Activated CD8-positive, alpha-beta T cell treated with anti-CD3 and anti-CD28 coated beads for 36 hours (primary cell): ENCODE results near the gene FBH1. TPM values are rescaled to one million over a fixed set of nuclear protein-coding genes. Genes with fewer than 3 reads are reported as not detected.

Experiments
- ATAC-seq: fragments of 200-7000 bp; cut with Tn5 transposase; one replicate; pipeline ENCODE4 v1.10.0; 2021; ENCODE audit warnings: mild to moderate bottlenecking, moderate library complexity
- CTCF ChIA-PET: fragments of 350-600 bp; sonication (Branson Sonifier 250); formaldehyde crosslinking; loops from one replicate; lab custom pipeline; 2021; ENCODE audit warnings: antibody characterized with exemption; lab: Charles Lee
- POLR2A ChIA-PET: fragments of 350-600 bp; sonication (Branson Sonifier 250); formaldehyde crosslinking; loops from one replicate; lab custom pipeline; 2021; ENCODE audit warnings: antibody characterized with exemption; lab: Charles Lee
- DNase-seq: peaks from one replicate; pipeline ENCODE4 v3.0.0-alpha.2; 2020
- H3K27ac Mint-ChIP-seq: one replicate; pipeline ENCODE4 v1.8.0; 2021; ENCODE audit warnings: mild to moderate bottlenecking, mixed read lengths
- H3K27me3 Mint-ChIP-seq: one replicate; pipeline ENCODE4 v1.8.0; 2021; ENCODE audit warnings: mixed read lengths
- H3K36me3 Mint-ChIP-seq: one replicate; pipeline ENCODE4 v1.8.0; 2021; ENCODE audit warnings: low read depth, mixed read lengths
- H3K4me1 Mint-ChIP-seq: one replicate; pipeline ENCODE4 v1.8.0; 2021; ENCODE audit warnings: low read depth, mixed read lengths
- H3K4me3 Mint-ChIP-seq: one replicate; pipeline ENCODE4 v1.8.0; 2021; ENCODE audit warnings: mild to moderate bottlenecking, moderate library complexity, mixed read lengths
- H3K9me3 Mint-ChIP-seq: one replicate; pipeline ENCODE4 v1.8.0; 2021; ENCODE audit warnings: mixed read lengths
- intact Hi-C: fragments of 100-400 bp; cut with micrococcal nuclease; formaldehyde crosslinking; loops from one replicate; pipeline ENCODE4 v1.10.0; 2022
- total RNA-seq, 2 experiments: library from RNA; stranded (reverse); gene quantifications; one replicate each; pipeline ENCODE4 v1.2.3, GENCODE V29; 2021
- TF ChIP-seq, protein P1 (sequence below): fragments of 200-600 bp; IDR thresholded peaks from one replicate; pipeline ENCODE4 v1.8.0; 2022; ENCODE audit warnings: antibody characterized with exemption, mild to moderate bottlenecking

The FBH1 gene
- total RNA-seq, 2 experiments from 2014 or later, result 47.2 to 51.3 TPM

DNA sequence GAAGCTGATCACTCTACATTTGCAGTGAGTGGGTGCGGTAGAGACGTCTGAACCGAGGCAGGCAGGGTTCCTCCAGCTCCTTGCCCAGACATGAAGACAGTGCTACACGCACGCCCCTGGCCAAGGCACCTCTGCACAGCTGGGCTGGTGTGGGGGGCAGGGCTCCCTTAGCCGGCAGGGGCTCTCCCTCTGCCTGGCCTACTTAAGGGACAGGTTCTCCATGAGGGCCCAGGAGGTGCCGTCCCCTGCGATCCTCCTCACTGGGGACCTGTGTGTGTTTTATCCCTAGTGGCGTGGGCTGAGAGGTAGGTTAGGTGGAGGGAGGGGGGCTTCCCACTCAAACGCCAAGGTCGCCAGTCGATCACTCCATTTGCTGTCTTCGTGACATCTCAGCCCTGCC is 52.0 kb downstream of the FBH1 start:
- H3K4me1 Mint-ChIP-seq, result peaks cover 4% of the 10 kb centered on the region
- TF ChIP-seq, protein P1, sequence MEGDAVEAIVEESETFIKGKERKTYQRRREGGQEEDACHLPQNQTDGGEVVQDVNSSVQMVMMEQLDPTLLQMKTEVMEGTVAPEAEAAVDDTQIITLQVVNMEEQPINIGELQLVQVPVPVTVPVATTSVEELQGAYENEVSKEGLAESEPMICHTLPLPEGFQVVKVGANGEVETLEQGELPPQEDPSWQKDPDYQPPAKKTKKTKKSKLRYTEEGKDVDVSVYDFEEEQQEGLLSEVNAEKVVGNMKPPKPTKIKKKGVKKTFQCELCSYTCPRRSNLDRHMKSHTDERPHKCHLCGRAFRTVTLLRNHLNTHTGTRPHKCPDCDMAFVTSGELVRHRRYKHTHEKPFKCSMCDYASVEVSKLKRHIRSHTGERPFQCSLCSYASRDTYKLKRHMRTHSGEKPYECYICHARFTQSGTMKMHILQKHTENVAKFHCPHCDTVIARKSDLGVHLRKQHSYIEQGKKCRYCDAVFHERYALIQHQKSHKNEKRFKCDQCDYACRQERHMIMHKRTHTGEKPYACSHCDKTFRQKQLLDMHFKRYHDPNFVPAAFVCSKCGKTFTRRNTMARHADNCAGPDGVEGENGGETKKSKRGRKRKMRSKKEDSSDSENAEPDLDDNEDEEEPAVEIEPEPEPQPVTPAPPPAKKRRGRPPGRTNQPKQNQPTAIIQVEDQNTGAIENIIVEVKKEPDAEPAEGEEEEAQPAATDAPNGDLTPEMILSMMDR, result no peak
- peaks cover 13% of the 10 kb centered on the region for H3K36me3 Mint-ChIP-seq
- ChIA-PET POLR2A (no interaction called here), CTCF (interaction anchor here (1.2 kb wide), 1 partner anchor 72 kb away, joined by 3 read pairs; no protein-coding TSS in a partner anchor)
- no peak overlapping the region for H3K27ac Mint-ChIP-seq
- H3K27me3 Mint-ChIP-seq, result no peaks in the 10 kb centered on the region
- H3K4me3 Mint-ChIP-seq, result no peak overlapping the region
- intact Hi-C loops, result no loop called here
- DNase-seq (no peak), ATAC-seq (no peak)
- H3K9me3 Mint-ChIP-seq, result no peaks in the 10 kb centered on the region

DNA sequence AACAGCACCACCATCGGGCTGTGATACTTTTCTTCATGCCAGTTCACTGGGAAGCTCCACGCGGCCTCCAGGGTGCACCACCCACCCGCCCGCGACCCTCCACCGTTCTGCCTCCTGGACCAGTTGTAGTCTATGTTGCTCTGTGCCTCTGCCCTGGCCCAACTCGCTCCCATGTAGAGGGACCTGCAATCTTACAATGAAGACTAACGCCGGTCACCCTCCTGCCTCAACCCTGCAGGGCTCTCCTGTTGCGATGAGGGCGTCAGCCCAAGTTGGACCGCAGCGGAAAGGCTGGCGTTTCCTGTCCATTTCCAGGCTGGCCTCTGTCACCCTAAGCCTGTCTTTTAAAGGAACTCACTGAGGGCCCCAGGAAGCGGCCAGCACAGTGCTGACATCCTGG is 52.4 kb downstream of the FBH1 start:
- intact Hi-C loops, result no loop called here
- ATAC-seq, result no peak
- Mint-ChIP-seq H3K27me3 (no peaks in the 10 kb centered on the region), H3K9me3 (no peaks in the 10 kb centered on the region), H3K4me3 (no peak overlapping the region), H3K36me3 (peaks cover 11% of the 10 kb centered on the region), H3K27ac (no peak overlapping the region), H3K4me1 (peaks cover 4% of the 10 kb centered on the region)
- TF ChIP-seq, protein P1, result no peak
- ChIA-PET POLR2A (no interaction called here), CTCF (interaction anchor here (1.2 kb wide), 1 partner anchor 71 kb away, joined by 3 read pairs; no protein-coding TSS in a partner anchor)
- DNase-seq, result no peak

DNA sequence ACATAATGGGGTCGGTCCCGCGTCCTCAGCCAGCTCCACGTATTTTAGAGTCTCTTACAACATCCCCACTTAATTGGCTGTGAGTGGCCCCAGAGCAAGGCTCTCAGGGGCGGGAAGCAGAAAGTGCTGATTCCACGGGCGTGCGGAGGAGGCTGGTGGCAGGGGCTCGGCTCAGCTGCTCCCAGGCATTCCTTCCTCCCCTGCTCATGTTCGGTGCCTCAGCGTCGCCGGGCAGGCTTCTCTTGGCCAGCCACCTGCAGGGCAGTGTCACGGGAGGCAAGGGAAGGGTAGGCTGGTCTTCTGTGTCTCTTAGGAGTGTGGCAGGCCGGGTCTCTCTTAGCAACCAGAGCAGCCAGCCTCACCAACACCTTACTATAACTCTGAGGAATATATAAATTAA is 53.5 kb downstream of the FBH1 start:
- H3K27ac Mint-ChIP-seq, result no peak overlapping the region
- CTCF ChIA-PET, result no interaction called here
- H3K9me3 Mint-ChIP-seq, result no peaks in the 10 kb centered on the region
- intact Hi-C loops, result no loop called here
- DNase-seq (no peak), ATAC-seq (no peak)
- H3K27me3 Mint-ChIP-seq, result no peaks in the 10 kb centered on the region
- TF ChIP-seq, protein P1, result no peak
- peaks cover 2% of the 10 kb centered on the region for H3K36me3 Mint-ChIP-seq
- no peak overlapping the region for H3K4me3 Mint-ChIP-seq
- POLR2A ChIA-PET, result no interaction called here
- H3K4me1 Mint-ChIP-seq, result peaks cover 4% of the 10 kb centered on the region

DNA sequence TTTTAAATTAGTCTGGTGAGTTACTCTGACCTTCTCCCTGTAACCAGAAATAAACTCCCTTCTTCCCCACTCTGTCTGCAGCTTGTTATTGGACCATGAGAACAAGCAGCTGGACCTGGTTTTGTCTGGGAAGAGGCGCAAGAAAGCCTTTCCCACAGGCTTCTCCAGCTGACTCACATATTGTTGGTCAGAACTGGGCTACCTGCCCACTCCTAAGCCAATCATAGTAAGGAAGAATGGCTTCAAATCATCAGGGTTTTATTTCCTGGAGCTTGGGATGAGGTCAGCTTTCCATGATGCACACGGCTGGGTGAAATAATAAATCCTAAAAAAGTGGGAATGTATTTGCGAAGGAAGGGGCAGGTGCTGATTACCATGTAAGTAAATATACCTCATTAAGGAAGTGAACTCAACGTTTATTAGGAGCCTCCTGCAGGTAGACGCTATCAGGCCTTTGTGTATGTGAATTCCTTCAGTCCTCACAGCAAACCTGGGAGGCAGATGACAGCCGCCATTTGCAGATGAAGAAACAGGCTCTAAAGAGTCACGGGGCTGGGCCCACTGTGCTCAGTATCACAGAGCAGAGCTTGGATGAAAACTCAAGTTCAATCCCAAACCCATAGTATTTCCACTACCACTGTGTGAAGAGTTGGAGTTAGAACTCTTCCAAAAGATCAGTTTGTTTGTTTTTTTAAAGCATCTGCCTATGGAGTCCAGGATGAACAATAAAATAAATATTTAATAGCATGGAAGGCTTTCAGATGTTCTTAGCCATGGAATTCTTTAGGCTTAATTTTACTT is 54.5 kb downstream of the FBH1 start:
- no peaks in the 10 kb centered on the region for H3K27me3 Mint-ChIP-seq
- CTCF ChIA-PET, result interaction anchor here (1.0 to 1.8 kb wide), 2 partner anchors 9 to 12 kb away, joined by 3 to 4 read pairs; no protein-coding TSS in a partner anchor

DNA sequence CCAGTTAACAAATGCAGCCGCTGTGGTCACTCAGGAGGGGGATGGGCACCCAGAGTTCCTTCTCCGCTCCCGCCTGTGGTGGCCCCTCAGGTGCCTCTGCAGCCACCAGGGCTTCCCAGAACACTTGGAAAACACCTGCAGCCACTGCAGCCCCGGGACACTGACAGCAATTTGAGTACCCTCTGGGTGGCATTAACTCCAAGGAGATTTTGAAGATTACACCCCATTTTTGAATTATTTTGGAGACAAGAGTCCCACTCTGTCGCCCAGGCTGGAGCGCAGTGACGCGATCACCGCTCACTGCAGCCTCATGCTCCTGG is 55.1 kb downstream of the FBH1 start:
- ATAC-seq (no peak), DNase-seq (no peak)
- POLR2A ChIA-PET, result no interaction called here
- CTCF ChIA-PET, result interaction anchor here (1.8 kb wide), 1 partner anchor 9 kb away, joined by 4 read pairs; no protein-coding TSS in a partner anchor
- no peaks in the 10 kb centered on the region for H3K9me3 Mint-ChIP-seq
- intact Hi-C loops, result no loop called here
- no peaks in the 10 kb centered on the region for H3K36me3 Mint-ChIP-seq
- peaks cover 4% of the 10 kb centered on the region for H3K4me1 Mint-ChIP-seq
- no peak overlapping the region for H3K27ac Mint-ChIP-seq
- H3K4me3 Mint-ChIP-seq, result no peak overlapping the region
- H3K27me3 Mint-ChIP-seq, result no peaks in the 10 kb centered on the region
- TF ChIP-seq, protein P1, result no peak

More for the DNA sequence above, 54.5 kb downstream of the FBH1 start:
- DNase-seq (no peak), ATAC-seq (no peak)
- TF ChIP-seq, protein P1, result no peak
- intact Hi-C loops, result no loop called here
- no peak overlapping the region for H3K27ac Mint-ChIP-seq
- H3K4me1 Mint-ChIP-seq, result peaks cover 4% of the 10 kb centered on the region
- H3K9me3 Mint-ChIP-seq, result no peaks in the 10 kb centered on the region
- POLR2A ChIA-PET, result interaction anchor here (0.7 kb wide), 1 partner anchor 11 kb away, joined by 3 read pairs; no protein-coding TSS in a partner anchor
- no peaks in the 10 kb centered on the region for H3K36me3 Mint-ChIP-seq
- no peak overlapping the region for H3K4me3 Mint-ChIP-seq
